Stimulated activated CD4-positive, alpha-beta T cell treated with anti-CD3 and anti-CD28 coated beads, Interleukin-12 subunit alpha, Interleukin-12 subunit beta, amount 100 ng/mL, for 48 hours (primary cell): Measurements from ENCODE around the gene OXNAD1.

Experiments used
- DNase-seq, 3 donors: peaks; one replicate each; pipeline ENCODE4 v3.0.0-alpha.2; 2020; ENCODE audit warnings: low read depth in 2 of 3, low spot score in 1 of 3

OXNAD1 gene

GRCh38 chr3:16352428-16352827 is 87.4 kb downstream of the OXNAD1 start:
- no peak for DNase-seq

GRCh38 chr3:16354291-16354690 is 89.3 kb downstream of the OXNAD1 start:
- DNase-seq: no peak
